ENCODE measurements around the gene ST6GALNAC3. TPM values are rescaled to one million over a fixed set of nuclear protein-coding genes. Genes with fewer than 3 reads are reported as not detected.

Gene ST6GALNAC3
- total RNA-seq, 1 donor from 2014 or later = 0.26 TPM

- no peaks in the 10 kb centered on the region for H3K27me3 ChIP-seq (ENCODE audit: control insufficient read depth, insufficient read depth, low read length)
- FAIRE-seq (no peak), DNase-seq (ENCODE audit: low read depth) (no peak)
These were observed 128.6 kb downstream of the ST6GALNAC3 start for GRCh38 chr1:76203127-76203526.

GRCh38 chr1:76209238-76209637 is 134.7 kb downstream of the ST6GALNAC3 start:
- Histone ChIP-seq H3K4me3 (ENCODE audit: low read depth, low read length) (no peak overlapping the region), H3K27me3 (ENCODE audit: control insufficient read depth, insufficient read depth, low read length) (no peaks in the 10 kb centered on the region), H3K36me3 (ENCODE audit: control insufficient read depth, insufficient read depth, low read length) (no peaks in the 10 kb centered on the region)
- FAIRE-seq = no peak
- no peak for TF ChIP-seq CTCF (IDR thresholded peaks at IDR 0.05; ENCODE audit: insufficient read depth, low read length, severe bottlenecking)
- DNase-seq (ENCODE audit: low read depth) = no peak

More at GRCh38 chr1:76203127-76203526, 128.6 kb downstream of the ST6GALNAC3 start:
- no peak overlapping the region for H3K4me3 ChIP-seq (ENCODE audit: low read depth, low read length)
- no peak for TF ChIP-seq CTCF (IDR thresholded peaks at IDR 0.05; ENCODE audit: insufficient read depth, low read length, severe bottlenecking)
- H3K36me3 ChIP-seq (ENCODE audit: control insufficient read depth, insufficient read depth, low read length) = no peaks in the 10 kb centered on the region

- FAIRE-seq (no peak), DNase-seq (ENCODE audit: low read depth) (no peak)
- TF ChIP-seq CTCF (IDR thresholded peaks at IDR 0.05; ENCODE audit: insufficient read depth, low read length, severe bottlenecking) = no peak
- H3K4me3 ChIP-seq (ENCODE audit: low read depth, low read length) = no peak overlapping the region
- no peaks in the 10 kb centered on the region for H3K36me3 ChIP-seq (ENCODE audit: control insufficient read depth, insufficient read depth, low read length)
- H3K27me3 ChIP-seq (ENCODE audit: control insufficient read depth, insufficient read depth, low read length) = no peaks in the 10 kb centered on the region
These were observed 135.1 kb downstream of the ST6GALNAC3 start for GRCh38 chr1:76209648-76210047.

GRCh38 chr1:76210160-76210559 is 135.6 kb downstream of the ST6GALNAC3 start:
- DNase-seq (ENCODE audit: low read depth) = no peak
- no peaks in the 10 kb centered on the region for H3K27me3 ChIP-seq (ENCODE audit: control insufficient read depth, insufficient read depth, low read length)
- TF ChIP-seq CTCF (IDR thresholded peaks at IDR 0.05; ENCODE audit: insufficient read depth, low read length, severe bottlenecking) = no peak
- no peaks in the 10 kb centered on the region for H3K36me3 ChIP-seq (ENCODE audit: control insufficient read depth, insufficient read depth, low read length)
- no peak for FAIRE-seq
- no peak overlapping the region for H3K4me3 ChIP-seq (ENCODE audit: low read depth, low read length)

GRCh38 chr1:76218888-76219287 is 144.3 kb downstream of the ST6GALNAC3 start:
- Histone ChIP-seq H3K27me3 (ENCODE audit: control insufficient read depth, insufficient read depth, low read length) (no peaks in the 10 kb centered on the region), H3K36me3 (ENCODE audit: control insufficient read depth, insufficient read depth, low read length) (no peaks in the 10 kb centered on the region), H3K4me3 (ENCODE audit: low read depth, low read length) (no peak overlapping the region)
- no peak for TF ChIP-seq CTCF (IDR thresholded peaks at IDR 0.05; ENCODE audit: insufficient read depth, low read length, severe bottlenecking)
- DNase-seq (ENCODE audit: low read depth) (no peak), FAIRE-seq (no peak)

GRCh38 chr1:76219366-76219818 is 144.8 kb downstream of the ST6GALNAC3 start:
- no peak for TF ChIP-seq CTCF (IDR thresholded peaks at IDR 0.05; ENCODE audit: insufficient read depth, low read length, severe bottlenecking)
- FAIRE-seq (no peak), DNase-seq (ENCODE audit: low read depth) (no peak)
- Histone ChIP-seq H3K36me3 (ENCODE audit: control insufficient read depth, insufficient read depth, low read length) (no peaks in the 10 kb centered on the region), H3K4me3 (ENCODE audit: low read depth, low read length) (no peak overlapping the region), H3K27me3 (ENCODE audit: control insufficient read depth, insufficient read depth, low read length) (no peaks in the 10 kb centered on the region)

Data from bronchial epithelial cell (primary cell).